Activated CD4-positive, alpha-beta T cell treated with anti-CD3 and anti-CD28 coated beads, Interleukin-2, Interleukin-4, amounts not matched to agents 100 ng/mL and 50 ng/mL, durations not matched to agents 16 hours and 8 hours (primary cell): ENCODE data around the gene FSTL4.
"Not testable (repeated sequence)": the region's sequence is repeated elsewhere in the genome, so short reads cannot be mapped to it uniquely, and the experiment has no call there.

ENCODE experiments used
- DNase-seq: peaks from one replicate; pipeline ENCODE4 v3.0.0-alpha.2; 2020; ENCODE audit warnings: low spot score

FSTL4 gene

DNA sequence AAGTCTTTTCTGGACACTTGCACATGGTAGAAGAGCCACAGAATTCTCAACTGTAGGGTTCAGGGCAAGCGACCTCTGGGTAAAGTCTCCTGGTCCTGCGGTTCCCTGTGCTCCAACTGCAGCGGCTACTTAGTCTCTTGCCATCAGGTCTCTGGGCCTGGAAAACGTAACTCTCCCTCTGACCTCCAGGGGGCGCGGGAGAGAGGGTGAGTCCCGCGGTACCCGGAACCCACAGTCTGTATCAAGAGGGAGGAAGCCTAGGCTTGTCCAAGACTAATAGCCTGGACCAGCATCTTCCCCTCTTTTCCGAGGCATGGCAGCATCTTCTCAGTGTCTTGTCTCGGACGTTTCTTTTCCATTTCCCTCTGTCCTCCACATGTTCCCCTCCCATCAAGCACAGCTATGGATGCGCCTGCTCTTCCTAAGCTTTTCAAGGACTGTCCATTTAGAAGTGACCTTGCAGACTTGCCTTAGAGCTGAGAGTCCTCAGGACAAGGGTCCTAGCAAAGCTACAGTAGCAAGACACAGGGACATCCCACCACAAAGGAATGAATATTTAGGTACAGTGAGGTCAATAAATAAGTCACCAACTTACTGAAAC lies 59.3 kb downstream of the FSTL4 start:
- peak; percentile 62 for DNase-seq

DNA sequence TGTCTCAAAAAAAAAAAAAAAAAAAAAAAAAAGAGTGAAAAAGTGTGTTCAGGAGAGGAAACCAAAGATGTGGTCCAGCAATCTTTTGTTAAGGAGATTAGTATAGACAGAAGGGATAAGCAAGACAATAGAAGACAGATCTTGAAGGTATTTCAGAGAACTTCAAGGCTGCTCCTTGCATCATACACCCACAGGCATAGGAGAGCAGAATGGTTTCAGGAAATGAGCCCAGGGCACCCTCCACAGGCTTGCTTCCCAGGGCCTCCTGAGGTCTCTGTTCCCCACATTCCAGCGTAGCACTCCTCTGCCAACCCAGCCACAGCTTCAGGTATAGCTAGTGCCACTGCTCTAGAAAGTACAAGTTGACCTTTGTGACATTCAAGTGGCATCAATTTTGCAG lies 65.8 kb downstream of the FSTL4 start:
- DNase-seq: no peak

DNA sequence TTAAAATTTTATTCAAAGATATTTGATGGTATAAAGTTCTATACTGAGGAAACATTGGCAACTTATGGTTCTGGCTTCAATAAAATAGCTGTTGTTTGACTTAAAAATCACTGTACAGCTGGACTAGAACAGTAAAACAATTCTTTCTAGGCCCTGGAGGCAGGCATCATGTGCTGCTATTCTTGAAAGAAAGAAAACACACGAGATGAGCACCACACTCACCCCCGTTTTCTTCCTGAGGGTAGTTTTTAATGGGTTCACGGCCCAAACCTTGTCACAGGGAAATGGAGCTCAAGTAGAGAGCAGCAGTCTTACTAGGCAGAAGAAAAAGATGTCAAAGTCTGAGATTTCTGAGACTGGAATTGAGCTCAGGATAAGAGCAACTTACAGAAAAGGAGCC lies 68.0 kb downstream of the FSTL4 start:
- no peak for DNase-seq

DNA sequence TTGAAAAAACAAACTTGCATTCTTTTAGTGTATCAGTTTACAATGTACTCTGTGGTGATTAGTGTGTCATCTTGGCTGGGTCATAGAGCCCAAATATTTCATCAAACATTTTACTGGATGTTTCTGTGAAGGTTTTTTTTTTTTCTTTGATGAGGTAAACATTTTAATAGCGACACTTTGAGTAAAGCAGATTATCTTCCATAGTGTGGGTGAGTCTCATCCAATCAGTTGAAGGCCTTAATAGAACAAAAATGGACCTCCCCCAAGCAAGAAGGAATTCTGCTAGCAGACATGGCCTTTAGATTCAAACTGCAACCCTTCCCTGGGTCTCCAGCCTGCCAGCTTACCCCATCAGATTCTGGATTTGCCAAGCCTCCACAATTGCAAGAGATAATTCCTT lies 72.5 kb downstream of the FSTL4 start:
- DNase-seq: no peak

DNA sequence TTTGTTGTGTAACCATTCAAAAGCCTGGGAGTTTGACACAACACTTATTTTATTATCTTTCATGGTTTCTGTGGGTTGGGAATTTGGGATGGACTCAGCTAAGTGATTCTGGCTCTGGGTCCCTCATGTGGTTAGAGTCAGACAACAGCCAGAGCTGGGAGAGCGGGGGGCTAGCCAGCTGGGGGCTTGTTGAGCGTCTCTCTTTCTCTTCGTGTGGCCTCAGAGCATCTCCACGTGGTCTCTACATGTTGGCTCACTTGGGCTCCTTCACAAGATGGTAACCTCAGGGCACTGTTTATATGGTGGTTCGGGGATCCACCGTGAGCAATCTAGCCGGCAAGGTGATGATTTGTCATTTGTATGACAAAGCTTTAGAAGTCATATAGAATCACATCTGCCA lies 73.6 kb downstream of the FSTL4 start:
- no peak for DNase-seq

DNA sequence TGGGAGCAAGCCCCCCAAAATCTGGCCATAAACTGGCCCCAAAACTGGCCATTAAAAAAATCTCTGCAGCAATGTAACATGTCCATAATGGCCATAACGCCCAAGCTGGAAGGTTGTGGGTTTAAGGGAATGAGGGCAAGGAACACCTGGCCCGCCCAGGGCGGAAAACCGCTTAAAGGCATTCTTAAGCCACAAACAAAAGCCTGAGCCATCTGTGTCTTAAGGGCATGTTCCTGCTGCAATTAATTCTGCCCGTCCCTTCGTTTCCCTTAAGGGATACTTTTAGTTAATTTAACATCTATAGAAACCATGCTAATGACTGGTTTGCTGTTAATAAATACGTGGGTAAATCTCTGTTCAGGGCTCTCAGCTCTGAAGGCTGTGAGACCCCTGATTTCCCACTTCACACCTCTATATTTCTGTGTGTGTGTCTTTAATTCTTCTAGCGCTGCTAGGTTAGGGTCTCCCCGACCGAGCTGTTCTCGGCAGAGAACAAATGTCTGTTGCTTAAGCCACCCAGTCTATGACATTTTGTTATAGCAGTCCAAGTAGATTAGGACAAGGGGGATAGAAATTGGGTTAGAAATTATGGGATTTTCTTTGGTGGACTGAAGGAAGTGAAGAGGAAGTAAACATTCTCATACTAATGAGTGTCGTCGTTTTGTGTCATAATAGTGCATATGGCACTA lies 77.0 kb downstream of the FSTL4 start:
- not testable (repeated sequence) for DNase-seq

DNA sequence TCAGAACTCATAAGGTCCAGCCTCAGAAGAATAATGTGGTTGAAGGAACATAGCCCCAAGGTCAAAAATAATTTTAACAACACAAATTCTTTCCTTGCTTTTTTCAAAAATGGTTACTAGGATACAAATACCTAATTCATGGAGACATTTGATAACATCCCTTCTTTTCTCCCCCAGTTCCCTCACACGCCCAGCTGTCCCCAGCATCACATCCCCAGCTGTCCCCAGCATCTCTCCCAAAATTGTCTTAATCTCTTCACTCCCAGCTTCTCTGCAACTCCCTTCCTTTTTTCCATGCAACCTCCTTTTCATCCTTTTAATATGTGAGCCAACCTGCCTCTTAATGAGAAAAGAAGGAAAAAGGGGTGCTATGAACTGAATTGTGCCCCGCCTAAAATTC lies 77.8 kb downstream of the FSTL4 start:
- DNase-seq: no peak

DNA sequence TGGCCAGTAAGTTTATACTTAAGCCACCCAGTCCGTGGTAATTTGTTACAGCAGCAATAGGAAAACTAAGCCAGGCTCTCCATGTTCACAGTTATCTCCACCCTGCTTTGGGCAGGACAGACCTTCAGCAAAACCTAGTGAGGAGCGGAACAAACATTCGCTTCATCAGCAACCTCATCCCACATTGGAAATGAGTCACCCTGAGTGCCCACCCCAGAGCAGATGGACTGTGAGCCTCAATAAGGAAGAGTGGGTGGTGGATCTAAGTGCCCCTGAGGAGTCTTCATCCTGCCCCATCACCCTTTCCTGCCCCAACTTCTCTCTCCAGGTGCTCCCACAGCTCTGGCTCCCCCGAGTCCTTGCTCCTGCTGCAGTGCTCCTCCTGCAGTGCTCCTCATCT lies 78.8 kb downstream of the FSTL4 start:
- no peak for DNase-seq

DNA sequence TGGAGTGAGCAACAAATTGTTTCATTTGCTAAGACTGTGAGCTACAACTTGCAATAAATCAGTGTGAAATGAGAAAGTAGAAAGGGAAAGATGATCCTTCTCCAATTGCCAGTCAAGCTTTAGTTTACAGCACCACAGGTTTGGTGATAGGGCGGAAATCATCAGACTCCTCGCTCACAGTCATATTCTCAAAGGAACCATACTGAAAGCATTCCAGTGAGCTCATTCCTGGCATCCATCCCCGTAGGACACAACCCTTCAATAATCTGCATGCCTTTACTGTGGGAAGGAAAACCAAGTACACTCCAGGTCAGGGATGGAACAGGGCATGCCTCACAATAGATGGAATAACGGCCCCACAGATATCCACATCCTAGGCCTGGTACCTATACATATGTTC lies 80.7 kb downstream of the FSTL4 start:
- DNase-seq: no peak

DNA sequence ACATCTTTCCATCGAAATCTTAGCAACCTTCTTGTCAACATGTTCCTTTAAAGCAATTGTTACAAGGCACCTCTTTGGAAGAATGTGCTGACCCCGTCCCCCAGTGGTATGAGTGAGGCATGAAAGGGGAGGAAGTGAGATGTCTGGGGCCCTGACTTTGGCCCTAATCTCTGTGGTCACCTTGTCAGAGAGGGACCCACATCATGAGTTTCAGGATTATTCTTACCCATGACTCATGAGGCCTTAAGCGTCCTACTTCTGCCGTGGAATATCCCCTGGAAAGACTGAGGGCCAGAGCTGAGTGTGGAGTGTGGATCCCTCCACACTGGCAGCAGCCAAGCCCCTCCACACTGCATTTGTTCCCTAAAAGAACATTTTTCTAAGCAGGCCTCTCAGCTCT lies 81.2 kb downstream of the FSTL4 start:
- DNase-seq: peak; percentile 8

DNA sequence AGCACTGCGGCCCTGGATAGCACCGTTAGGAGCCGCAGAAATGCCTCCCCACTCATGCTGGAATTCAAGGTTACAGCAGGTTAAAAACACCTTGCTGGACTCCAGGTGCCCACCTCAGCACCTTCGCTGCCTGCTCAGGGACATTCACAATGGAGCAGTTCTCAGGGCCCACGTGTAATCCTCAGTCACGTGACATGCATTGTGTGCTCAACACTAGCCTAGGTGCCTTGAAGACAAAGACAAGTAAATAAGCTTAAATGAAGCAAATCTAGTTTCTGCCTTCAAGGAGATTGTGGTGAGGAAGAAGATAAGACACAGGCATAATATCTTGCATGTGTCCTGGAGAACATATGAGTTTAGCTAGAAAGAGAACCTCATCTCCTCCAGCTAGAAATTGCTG lies 82.1 kb downstream of the FSTL4 start:
- no peak for DNase-seq

DNA sequence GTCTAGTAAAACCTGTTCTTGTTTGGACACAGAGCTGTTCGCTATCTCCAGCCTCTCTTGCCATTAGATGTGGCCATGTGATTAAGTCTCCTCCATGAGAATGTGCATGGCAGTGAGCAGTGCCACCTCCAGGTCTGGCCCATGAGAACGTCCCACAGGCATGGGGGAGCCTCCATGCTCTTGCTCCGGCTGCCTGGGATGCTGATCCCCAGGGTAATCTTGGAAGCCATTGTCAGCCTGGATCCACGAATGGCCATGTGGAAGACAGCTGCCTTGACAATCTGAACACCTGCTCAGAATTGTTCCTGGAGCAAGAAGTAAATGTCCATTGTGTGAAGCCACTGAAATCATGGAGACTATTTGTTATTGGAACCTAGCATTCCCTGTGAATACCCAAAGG lies 83.5 kb downstream of the FSTL4 start:
- DNase-seq: no peak

DNA sequence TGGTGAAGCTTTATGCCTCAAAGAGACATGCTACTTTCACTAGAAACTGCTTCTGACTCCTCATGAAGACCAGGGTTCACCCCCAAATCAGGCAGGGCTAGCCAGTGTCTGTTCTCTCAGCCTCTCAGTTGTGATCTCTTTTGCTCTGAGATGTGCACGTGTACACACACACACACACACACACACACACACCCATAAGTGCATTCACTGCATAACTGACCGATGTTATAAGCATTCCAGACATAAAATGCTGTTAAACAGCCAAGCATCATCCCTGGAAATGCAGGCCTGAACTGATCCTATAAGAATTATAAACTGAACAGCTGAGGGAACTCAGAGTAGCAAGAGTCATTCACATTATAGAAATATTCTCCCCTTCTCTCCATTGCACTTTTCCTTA lies 85.0 kb downstream of the FSTL4 start:
- no peak for DNase-seq

DNA sequence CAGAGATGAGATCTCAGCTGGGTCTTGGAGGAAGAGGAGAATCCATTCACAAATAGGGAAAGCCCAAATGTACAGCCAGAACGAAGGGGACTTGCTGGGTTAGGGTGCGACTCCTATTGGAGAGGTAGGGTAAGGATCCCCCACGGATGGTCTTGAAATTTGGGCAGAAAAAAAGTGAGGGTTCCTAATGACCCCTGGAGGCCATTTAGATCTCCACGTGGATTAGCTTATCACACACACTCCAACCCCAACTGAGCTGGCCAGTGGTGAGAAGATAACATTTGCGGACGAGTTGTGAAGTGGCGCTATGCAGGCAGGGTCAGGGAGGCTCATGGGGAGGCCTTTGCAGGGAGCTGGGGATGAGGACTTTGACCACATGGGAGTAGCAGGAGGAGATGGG lies 86.0 kb downstream of the FSTL4 start:
- DNase-seq: no peak

DNA sequence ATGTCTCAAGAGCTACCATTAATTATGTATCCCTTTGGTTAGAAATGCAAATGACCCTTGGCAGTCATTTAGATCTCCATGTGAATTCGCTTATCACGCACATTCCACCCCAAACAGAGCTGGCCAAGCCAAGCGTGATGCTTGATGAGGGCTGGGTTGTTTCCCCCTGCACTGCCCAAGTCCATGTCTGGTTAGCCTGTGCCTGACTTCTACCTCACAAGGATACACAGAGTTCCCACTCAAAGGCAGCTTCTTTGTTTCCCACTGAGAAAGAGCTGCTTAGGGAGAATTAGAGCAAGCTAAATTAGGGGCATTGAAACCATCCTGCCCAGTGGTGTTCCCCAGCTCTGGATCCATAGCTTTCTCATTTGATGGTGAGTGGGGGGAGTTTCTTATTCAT lies 87.2 kb downstream of the FSTL4 start:
- DNase-seq: no peak

DNA sequence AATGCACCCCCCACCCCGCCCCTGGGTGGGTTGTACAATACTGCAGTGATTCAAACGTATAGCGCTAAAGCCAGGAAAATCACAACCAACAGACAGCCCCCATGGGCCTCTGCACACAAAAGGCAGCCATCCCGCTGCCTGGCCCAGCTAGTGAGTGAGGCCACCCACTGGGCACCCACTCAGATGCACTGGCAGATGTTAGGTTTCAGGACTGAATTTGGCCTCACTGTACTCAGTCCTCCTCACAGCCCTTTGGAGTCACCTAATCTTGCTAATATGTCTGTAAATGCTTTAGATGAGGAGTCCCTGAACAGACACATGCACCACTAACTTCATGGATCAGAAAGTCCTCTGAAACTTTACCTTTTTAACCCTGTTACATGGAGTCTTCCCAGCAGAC lies 87.7 kb downstream of the FSTL4 start:
- DNase-seq: no peak

DNA sequence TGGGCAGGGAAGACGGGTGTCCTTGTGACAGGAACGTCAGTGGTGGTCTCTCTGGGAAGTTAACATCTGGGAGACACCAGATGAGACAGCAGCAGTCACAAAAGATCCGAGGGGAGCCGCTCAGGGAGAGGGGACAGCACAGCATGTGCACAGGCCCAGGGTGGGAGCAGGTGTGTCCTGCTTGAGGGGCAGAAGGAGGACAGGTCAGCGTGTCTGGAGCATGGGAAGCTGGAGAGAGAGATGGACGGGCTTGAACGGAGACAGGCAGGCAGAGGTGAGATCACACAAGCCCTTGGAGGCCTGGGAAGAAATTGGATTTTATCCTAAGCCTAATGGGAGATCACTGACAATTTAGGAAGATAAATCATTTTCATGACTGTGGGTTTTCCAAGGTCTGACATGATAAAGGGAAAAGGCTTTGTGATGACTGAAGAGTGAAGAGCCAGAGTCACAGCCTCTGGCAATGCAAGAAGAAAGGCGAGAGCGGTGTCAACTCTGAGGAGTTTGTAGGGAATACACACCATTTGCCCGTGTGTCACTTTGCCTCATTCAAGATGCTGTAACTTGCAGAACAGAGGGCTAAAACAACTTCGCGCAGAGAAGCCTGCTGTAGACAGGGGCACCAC lies 88.3 kb downstream of the FSTL4 start:
- no peak for DNase-seq

DNA sequence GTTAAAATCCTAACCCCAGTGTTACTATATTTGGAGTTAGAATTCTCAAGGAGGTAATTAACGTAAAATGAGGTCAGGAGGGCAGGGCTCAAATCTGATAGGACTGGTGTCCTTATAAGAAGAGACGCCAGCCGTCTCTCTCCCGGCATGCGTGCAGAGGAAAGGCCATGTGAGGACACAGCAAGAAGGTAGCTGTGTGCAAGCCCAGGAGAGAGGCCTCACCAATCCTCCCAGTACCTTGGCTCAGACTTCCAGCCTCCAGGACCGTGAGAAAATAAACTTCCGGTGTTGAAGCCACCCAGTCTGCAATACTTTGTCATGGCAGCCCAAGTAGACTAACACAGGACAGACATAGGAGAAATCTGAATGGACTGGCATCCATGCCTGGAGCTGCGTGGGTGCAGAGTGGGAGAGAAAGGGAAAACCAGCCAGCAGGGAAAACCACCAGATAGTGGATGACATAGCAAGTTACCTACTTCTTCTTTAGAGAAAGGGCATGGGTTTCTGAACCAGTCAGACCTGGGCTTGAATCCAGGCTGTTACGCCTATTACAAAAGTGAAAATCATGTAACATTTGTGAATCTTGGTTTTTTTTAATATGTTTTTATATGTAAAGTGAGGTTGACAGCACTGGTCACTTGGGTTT lies 89.2 kb downstream of the FSTL4 start:
- no peak for DNase-seq

DNA sequence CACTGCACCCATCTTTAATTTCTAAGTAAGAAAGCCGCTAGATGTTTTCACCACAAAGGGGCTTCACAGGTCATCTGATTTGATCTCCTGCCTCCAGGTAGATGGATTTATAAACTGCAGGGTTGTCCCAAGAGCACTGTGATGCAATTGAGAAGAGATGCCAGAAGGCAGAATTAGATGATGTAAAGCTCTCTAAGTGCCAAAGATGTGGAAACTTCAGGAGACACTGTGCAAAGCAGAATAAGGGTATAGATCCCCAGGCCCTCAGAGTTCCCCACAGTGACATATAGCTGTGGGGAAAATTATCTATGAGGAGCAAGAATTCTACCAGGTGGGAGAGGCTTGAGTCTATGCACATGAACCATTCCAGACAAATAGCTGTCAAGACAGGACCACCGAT lies 90.5 kb downstream of the FSTL4 start:
- DNase-seq: no peak

DNA sequence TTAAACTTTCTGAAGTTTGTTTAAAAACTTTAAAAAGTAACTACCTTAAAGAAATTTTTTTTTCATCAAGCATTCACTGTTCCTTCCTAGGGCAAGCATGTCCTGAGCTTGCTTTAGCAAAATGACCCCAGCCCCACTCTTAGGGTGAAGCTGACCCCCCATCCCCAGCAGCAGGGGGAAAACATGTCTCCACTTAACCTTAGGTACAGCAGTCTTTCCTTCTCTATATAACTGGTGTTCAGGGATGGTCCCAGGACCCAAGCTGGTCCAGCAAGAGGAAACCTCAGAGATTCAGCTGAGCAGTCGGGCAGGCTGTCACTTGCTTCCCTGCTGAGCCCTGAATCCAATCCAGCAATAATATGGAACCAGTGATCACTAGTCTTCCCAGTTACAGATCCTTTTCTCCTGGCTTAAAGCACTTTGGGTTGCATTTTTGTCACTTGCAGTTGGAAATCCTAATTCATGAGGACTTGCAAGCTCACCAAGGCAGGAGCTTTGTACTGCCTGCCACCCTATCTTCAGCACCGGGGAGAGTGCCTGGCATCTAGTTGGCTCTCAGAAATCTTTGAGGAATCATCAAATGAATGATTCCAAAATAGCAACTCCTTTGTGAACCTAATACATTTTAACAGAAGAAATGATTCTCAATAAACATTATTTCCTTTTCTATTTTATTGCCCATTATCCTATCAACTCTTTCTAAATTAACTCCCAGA lies 91.2 kb downstream of the FSTL4 start:
- no peak for DNase-seq

DNA sequence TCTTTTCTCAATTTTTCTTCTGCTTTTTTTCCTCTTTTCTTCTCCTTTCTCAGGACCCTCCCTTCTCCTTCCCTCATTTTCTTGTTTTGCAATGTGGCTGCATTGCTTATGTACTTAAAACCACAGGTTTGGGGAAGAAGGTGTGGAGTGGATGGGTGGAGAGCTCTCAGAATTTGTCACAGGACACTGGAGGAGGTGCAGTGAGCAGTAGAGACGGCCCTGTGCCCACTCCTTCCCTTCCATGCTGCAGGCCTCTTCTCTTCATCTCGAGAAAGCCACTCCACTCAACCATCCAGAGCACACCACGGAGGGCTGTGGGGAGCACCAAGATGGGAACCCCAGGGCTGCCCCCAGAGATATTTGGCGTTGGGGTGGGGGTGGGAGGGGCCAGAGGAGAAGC lies 92.3 kb downstream of the FSTL4 start:
- no peak for DNase-seq

DNA sequence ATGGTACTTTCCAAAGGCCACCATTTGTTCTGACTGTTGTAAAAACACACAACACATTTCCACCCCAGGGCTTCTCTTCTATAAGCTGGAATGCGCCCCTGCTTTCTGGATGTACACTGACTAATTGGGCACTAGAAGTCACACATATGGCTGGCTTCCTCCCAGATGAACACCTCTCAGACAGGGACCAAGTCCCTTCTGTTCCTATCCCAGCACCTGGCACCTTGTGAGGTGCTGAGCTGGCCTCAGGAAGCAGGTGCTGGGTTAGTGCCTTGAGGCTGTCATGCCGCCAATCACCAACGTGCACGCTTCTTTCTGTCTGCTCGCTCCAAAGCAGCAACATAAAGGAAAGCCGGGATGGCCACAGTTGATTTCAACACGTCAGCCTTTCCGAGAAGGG lies 93.2 kb downstream of the FSTL4 start:
- no peak for DNase-seq

DNA sequence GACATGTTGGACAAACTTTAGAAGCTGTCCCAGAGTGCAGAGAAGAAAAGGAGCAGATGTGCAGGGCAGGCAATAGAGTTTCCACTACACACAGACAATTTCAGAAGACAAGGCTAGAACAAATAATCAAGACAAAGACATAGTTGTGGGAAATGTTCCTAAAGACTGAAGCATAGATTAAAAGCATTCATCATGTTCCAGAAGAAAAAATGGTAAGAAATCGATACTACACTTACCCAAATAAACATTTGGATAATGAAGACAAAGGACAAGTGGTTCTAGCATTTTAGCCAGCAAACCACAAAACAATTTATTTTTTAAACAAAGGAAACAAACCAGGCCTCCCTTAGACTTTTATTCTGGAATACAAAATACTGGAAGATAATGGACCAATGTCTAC lies 97.9 kb downstream of the FSTL4 start:
- DNase-seq: no peak
